AG08396 (cell line): Measurements from ENCODE around the gene KIAA1671.
A peak's percentile ranks its signal among the peaks of the same experiment; 100 is the strongest.

Source experiments
- DNase-seq: peaks from one replicate; pipeline ENCODE4 v3.0.0; 2012; ENCODE audit warnings: low spot score, mixed read lengths

Gene KIAA1671

GRCh38 chr22:24981656-24982055 lies 29.1 kb downstream of the KIAA1671 start:
- DNase-seq: no peak

GRCh38 chr22:24982301-24983056 lies 30.0 kb downstream of the KIAA1671 start:
- no peak for DNase-seq

GRCh38 chr22:24983151-24983550 lies 30.6 kb downstream of the KIAA1671 start:
- DNase-seq: no peak

GRCh38 chr22:24984122-24984521 lies 31.6 kb downstream of the KIAA1671 start:
- DNase-seq: no peak

- DNase-seq: peak; percentile 35
Observed at GRCh38 chr22:24985826-24986214, 33.3 kb downstream of the KIAA1671 start.

GRCh38 chr22:24986816-24987215 lies 34.3 kb downstream of the KIAA1671 start:
- no peak for DNase-seq

GRCh38 chr22:24989135-24989534 lies 36.6 kb downstream of the KIAA1671 start:
- DNase-seq: no peak

GRCh38 chr22:24989541-24989951 lies 37.0 kb downstream of the KIAA1671 start:
- DNase-seq: no peak

GRCh38 chr22:24990344-24990905 lies 37.9 kb downstream of the KIAA1671 start:
- no peak for DNase-seq

GRCh38 chr22:24992946-24993345 lies 40.4 kb downstream of the KIAA1671 start:
- no peak for DNase-seq

GRCh38 chr22:24994070-24994763 lies 41.7 kb downstream of the KIAA1671 start:
- DNase-seq: no peak

GRCh38 chr22:24995649-24996180 lies 43.2 kb downstream of the KIAA1671 start:
- DNase-seq: no peak

- peak; percentile 24 for DNase-seq
Observed at GRCh38 chr22:24996420-24996952, 44.0 kb downstream of the KIAA1671 start.

- DNase-seq: no peak
Observed at GRCh38 chr22:24997023-24997422, 44.5 kb downstream of the KIAA1671 start.

GRCh38 chr22:25000686-25001085 lies 48.2 kb downstream of the KIAA1671 start:
- DNase-seq: no peak

GRCh38 chr22:25002241-25002985 lies 49.9 kb downstream of the KIAA1671 start:
- no peak for DNase-seq

GRCh38 chr22:25006354-25006753 lies 53.8 kb downstream of the KIAA1671 start:
- no peak for DNase-seq

GRCh38 chr22:25007444-25008106 lies 55.1 kb downstream of the KIAA1671 start:
- DNase-seq: no peak

GRCh38 chr22:25008666-25009065 lies 56.1 kb downstream of the KIAA1671 start:
- no peak for DNase-seq

- DNase-seq: no peak
Observed at GRCh38 chr22:25012741-25013143, 60.2 kb downstream of the KIAA1671 start.

- no peak for DNase-seq
Observed at GRCh38 chr22:25013607-25014006, 61.1 kb downstream of the KIAA1671 start.
